Measurements from ENCODE around the gene AQP11.
"Not testable (repeated sequence)": the region's sequence is repeated elsewhere in the genome, so short reads cannot be mapped to it uniquely, and the experiment has no call there.

AQP11 gene

DNA sequence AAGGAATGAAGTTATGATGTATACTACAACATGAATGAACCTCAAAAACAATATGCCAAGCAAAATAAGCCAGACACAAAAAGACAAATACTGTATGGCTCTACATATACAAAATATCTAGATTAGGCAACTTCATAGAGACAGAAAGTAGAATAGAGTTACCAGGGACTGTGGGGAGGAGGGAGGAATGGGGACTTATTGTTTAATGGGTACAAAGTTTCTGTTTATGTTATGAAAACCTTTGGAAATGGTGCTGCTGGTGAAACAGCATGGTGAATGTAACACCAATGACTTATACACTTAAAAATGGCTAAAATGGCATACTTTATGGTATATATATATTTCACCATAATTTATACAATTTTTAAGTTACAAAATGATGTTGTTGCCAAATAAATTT, 4.1 kb downstream of the AQP11 start:
- DNase-seq (ENCODE audit: low spot score) = no peak

DNA sequence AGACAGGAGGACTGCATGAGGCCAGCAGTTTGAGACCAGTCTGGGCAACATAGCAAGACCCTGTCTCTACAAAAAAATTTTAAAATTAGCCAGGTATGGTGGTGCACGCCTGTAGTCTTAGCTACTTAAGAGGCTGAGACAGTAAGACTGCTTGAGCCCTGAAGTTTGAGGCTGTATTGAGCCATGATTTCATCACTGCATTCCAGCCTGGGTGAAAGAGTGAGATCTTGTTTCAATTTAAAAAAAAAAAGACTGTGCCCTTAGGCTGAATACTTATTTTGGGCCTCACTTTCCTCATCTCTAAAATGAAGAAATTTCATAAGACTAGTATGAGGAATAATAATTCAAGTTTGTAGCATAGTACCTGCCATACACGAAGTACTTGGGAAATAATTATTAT, 6.9 kb downstream of the AQP11 start:
- no peak for DNase-seq (ENCODE audit: low spot score)

DNA sequence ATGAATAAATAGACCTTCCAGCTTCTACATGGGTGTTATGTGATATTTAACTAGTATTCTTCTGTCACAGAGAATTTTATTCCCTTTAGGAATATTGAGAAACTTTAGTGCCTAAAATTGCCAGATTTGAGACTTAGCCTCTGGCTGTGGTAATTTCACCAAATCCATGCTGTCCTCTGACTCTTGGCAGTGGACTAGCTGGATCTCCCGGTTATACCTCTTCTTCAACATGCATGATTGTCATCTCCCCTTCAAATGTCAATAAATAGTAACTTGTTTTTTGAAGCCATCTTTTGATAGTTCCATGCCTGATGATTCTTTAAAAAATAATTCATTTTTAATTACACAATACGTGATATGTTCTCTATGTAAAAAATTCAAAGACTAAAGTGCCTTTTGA, 8.4 kb downstream of the AQP11 start:
- DNase-seq (ENCODE audit: low spot score) = no peak

DNA sequence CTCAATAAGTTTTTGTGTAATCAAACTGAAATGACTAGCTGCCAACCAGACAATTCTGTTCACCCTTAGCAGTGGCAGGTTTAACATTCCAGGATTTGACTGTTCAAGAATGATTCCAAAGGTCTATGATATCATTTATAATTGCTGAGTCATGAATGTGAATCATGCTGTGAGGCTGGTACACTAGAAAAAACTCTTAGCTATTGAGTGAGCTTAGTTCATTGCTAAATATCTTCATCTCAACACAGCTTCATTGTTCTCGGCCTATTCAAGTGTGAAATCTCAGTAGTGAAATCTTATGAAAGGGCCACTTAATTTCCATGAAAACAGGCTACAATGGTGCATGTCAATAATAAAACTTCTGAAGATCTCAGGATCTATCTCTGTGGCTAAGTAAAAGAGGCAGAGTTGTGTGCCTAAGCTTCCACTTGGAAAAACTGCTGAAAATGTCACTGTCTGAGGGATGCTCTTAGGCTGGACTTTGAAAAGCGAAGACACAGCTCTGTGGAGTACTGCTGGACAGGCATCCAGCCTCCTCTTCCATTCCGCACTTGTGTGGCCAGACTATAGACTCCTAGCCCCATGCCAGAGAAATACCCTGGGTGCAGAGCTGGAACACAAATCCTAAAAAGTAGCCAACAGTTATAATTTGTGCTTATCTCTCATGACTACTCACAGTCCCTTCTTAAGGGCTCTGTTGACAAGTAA, 12.8 kb downstream of the AQP11 start:
- peak; percentile 57 for DNase-seq (ENCODE audit: low spot score)

DNA sequence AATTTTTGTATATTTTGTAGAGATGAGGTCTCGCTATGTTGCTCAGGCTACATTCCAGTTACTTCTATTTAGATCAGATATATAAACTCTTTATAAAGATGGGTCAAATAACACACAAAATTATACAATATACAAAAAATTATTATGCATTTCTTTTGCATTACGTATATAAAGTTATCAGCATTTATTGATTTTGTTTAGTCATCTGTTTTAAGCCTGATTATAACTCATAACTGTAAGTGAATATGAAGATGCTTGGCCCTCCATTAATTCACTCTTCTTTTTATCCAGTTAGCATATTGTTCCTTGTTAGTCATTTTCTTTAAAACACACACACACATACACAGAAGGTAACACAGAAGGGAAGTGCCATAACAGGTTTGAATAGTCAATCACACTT, 14.5 kb downstream of the AQP11 start:
- DNase-seq (ENCODE audit: low spot score) = no peak

DNA sequence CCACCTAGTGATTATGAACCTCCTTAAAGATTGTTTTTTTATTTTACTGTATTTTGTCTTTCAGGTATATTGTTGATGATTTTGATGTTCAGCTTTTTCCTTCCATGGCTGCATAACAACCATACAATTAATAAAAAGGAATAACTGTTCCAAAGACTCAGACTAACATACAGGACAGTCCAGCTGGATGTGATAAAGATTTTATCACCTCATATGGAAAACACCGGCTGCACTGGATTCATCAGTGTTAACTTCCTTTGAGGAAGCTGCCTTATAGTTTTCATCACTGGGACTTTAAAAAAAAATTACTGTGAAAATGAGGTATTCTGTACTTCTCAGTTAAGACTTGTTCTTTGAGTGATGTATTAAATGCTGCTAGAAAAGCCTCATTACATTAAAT, 19.5 kb downstream of the AQP11 start:
- DNase-seq (ENCODE audit: low spot score) = no peak

DNA sequence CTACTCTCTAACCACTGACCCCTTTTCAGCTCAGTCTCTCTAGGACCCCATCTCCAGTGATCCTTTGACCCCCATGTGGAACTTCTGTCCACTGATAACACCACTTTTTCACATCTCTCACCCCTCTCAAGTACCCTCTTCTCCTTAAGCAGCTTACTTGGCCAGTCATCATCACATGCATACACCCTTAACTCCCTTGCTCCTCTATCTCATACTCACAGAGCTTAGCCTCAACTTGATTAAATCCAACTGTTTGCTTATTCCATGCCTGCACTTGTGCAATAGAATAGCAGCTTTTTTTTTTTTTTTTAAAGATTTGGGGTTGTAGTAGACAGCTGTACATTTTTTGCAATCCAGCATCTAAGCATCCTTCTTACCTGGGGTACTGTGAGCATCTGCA, 22.2 kb downstream of the AQP11 start:
- DNase-seq (ENCODE audit: low spot score) = no peak

DNA sequence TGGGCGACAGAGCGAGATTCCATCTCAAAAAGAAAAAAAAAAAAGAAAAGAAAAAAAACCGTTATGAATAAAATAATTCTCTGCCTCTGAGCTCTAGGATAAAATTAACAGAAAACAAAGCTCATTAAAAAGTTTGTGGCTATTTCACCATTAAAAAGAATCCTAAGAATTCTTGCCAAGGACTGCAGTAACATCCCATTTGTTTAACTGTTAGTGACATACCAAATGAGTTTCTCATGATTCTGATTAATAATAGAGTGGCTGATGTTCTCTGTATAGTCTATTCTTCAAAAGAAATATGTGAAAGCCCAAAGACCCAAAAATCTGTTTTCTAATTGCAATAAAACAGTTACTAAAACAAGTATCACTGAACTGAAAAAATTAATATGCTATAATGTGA, 28.1 kb downstream of the AQP11 start:
- DNase-seq (ENCODE audit: low spot score) = no peak

DNA sequence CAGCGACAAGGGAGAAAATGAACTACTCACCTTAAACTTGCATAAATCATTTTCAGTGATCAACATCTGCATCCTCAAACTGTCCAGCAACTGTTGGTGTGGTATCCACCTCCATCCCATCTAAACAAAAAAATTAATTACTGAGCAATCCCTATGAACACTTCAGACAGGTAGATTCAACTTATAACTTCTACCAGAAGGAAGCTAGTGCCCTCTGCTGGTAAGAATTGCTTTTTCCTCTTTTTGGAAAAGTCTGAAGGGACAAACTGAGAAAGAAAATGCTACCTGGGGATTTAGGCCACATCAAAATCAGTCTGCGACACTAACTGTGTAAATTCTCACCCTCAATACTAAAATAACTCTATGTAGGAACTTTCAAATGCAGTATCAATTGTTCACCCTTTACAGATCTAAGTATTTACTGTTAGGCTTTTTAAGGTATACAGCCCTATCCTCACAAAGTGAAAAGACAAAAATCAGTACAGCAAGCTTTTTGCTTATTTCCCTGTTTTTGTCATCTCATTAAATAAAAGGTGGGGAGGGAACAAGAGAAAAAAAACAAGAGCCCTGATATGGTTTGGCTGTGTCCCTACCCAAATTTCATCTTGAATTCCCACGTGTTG, 29.9 kb downstream of the AQP11 start:
- DNase-seq (ENCODE audit: low spot score) = no peak

DNA sequence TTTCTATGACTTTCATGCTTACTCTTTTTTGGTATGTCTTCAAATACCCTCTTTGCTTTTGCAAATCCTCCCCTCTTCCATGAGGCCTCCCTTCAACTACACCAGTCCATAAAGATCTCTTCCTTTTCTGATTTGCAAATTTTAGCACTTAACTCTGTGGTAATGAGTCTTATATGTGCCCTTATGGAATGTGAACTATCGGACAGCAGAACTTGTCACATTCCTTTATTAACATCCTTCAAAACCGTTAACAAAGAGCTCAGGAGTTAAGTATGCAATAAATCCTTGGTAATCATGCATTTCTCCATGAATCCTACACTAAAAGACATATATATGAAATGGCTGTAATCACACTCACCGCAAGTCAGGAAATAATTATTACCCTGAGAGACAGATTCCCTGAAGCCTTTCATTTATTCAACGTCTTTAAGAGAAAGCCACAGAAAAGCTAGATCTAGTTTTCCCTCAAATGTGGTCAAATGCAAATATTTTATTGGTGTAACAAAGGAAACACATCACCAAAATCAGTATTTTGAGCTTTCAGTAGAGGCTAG, 40.5 kb downstream of the AQP11 start:
- no peak for DNase-seq (ENCODE audit: low spot score)

DNA sequence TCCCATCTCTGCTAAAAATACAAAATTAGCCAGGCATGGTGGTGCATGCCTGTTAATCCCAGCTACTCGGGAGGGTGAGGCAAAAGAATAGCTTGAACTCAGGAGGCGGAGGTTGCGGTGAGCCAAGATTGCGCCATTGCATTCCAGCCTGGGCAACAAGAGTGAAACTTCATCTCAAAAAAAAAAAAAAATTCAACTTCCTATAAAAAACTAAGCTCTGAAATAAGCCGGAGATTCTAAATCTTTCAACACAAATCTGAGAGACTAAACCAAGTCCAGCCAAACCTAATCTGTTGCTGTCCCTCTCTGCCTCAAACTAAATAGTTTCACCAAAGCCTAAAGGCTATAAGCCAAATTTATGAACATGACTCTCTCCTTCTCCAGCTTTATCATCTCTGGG, 44.2 kb downstream of the AQP11 start:
- not testable (repeated sequence) for DNase-seq (ENCODE audit: low spot score)

DNA sequence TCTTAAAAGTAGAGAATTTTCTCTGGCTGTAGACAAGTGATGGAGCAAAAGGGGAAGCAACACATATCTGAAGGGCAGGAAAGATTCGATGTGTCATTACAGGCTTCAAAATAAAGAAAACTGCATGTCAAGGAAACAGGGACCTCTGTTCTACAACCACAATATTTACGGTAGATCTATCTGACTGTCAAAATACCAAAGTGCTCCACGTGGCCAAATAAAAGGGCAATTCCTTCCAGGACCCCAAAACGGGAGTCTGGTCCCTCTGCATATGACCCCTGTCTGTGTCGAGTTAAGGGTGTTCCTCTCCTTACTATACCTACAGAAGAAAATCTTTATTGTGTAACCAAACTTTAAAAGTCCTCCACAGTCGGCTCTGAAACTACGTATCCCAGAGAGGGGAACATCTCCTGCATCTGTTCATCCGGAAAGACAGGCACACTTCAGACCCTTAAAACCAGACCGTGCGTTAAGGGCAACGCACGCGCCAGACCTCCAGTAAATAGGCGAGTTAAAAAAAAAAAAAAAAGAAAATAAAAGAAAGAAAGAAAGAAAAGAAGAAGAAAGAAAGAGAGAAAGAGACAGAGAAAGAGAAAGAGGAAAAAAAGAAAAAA, 47.1 kb downstream of the AQP11 start:
- DNase-seq (ENCODE audit: low spot score) = no peak

DNA sequence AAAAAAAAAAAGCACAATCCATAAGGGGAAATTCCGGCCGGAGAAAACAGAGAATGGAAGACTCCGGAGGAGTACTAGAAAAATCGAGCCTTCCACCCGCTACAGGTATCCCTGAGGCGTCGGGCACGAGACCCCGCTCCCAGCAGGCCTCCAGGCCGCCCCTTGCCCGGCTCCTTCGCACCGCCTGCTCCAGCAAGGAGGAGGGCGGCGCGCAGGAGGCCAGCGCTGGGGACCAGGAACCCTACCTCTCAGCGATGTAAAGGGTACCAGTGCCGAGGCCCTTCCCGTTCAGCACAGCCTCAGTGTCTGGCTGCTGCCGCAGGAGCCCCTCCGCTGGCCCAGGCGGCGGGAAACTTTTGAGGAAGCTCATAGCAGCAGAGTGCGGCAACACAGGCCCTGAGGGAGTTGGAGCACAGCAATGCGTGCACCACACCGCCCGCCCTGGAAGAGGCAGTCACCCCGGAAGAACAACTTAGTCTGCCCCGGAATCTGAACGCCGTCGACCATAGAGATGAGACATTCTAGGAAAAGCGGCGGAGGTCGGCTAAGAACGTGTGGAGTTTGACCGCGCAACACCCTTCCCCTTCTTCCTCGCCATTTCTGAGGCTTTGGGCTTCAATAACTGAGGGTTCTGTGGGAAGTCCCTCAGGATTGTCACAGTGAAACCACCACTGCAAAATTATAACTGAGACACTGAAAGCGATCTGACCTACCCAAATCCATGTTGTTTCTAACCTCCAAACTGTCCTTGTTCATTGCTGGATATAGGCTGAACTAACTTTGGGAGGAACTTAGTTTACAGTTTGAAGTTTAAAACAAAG, 47.8 kb downstream of the AQP11 start, which contains the start of gene CLNS1A:
Gene CLNS1A (minus strand): TSS at position 450 of the 821 bp plus-strand sequence. CDS start 80 bp downstream, at position 370.
- peak; percentile 81 for DNase-seq (ENCODE audit: low spot score)

DNA sequence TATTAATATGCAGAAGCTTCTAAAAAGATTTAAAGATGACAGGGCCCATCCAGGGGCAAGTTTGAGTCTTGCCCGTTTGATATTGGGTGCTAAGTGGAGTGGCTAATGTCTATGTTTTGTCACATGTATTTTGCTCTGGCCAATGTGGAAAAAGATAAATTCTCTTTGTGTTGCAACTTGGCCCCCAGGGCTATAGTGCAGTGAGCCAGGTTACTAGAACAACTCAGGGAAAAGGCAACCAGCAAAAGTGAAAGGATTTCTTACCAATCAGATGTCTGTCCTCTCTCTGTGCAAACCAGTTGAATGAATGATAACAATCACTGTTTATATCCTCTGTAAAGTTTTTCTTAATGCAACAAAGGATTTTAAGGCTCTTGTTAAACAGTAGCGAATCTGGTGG, 52.5 kb downstream of the AQP11 start:
- no peak for DNase-seq (ENCODE audit: low spot score)

DNA sequence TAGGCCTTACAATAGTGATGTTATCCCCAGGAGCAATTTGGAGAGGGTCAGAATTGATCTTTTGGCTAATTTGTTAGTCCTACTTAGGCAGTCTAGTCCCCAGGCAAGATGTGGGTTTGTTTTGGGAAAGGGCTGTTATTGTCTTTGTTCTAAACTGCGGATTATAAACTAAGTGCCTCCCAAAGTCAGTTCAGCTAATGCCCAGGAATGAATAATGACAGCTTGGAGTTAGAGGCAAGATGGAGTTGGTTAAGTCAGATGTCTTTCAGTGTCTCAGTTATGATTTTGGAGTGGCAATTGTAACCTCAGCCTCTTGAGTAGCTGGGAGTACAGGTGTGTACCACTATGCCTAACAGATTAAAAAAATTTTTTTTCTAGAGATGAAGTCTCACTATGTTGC, 55.1 kb downstream of the AQP11 start:
- DNase-seq (ENCODE audit: low spot score) = no peak

DNA sequence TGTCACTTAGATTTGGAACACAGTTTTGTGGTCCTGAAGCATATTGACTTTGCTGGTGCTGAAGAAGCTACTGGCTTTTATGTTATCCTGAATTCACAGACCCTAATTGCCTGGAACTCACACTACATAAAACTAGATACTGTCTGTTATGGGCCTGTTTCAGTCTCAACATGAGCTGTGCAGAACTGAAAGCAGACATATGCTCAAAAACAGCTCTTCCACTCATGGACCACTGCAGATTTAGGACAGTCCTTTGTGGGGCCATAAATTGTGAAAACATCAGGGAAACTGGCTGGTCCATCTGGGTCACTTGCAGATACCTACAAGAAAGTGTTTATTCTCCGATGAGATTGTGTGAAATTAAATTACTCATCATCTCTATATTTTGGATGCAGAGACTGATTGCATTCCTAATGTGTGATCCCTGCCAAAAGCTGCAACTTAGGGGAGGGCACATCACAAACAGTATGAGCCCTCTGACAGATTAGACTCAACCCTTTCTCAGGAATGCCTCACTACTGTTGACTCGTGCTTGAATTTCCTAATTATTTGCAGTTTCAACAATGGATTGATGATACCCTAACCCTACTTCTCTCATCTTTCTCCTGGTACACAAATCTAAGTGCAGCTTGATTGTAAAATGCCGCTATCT, 58.0 kb downstream of the AQP11 start:
- DNase-seq (ENCODE audit: low spot score) = no peak

DNA sequence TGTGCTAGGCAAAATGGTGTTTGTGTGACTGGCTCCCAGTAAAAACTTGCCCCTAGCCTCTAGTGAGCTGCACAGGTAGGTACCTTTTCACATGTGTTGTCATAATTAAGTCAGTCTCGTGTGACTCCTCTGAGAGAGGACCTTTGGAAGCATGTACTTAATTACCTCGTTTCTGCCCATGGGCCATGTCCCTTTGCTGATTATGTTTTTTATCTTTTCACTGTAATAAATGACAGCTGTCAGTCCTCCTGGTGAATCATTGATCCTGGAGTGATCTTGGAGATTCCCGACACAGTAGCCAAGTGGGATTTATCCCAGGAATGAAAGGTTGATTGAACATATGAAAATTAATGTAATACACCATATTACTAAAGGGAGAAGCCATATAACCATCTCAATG, 60.4 kb downstream of the AQP11 start:
- DNase-seq (ENCODE audit: low spot score) = no peak

DNA sequence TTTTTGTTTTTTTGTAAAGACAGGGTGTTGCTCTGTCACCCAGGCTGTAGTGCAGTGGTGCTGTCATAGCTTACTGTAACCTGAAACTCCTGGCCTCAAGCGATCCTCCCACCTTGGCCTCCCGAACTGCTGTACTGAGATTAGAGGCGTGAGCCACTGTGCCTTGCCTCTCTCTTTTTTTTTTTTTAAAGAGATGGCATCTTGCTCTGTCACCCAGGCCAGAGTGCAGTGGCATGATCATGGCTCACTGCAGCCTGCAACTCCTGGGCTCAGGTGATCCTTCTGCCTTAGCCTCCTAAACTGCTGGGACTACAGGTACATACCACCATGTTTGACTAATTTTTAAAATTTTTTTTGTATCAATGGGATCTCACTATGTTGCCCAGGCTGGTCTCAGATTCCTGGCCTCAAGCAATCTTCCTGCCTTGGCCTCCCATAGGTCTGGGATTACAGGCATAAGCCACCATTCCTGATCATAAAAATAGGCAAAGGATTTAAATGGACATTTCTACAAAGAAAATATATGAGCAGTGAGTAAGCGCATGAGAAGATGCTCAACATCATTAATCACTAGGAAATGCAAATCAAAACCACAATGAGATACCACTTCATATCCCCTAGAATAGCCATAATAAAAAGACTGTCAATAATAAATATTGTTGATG, 65.1 kb downstream of the AQP11 start:
- DNase-seq (ENCODE audit: low spot score) = no peak

DNA sequence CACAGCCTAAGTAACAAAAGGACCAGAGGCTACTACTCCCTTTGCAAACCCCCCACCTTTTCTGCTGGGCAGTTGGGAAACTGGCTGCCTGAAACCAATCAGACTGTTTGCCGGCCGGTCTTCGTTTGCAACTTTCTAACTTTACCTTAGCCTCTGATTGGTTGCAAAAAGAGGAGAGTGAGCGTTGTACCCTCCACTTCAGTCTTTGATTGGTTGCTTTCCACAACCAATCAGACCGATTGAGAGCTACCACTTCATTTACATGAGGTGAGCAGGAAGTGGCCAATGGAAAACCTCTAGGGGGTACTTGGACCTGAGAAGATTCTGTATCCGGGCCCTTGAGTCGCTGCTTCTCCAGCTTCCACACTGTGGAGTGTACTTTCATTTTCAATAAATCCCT, 66.6 kb downstream of the AQP11 start:
- DNase-seq (ENCODE audit: low spot score) = no peak

DNA sequence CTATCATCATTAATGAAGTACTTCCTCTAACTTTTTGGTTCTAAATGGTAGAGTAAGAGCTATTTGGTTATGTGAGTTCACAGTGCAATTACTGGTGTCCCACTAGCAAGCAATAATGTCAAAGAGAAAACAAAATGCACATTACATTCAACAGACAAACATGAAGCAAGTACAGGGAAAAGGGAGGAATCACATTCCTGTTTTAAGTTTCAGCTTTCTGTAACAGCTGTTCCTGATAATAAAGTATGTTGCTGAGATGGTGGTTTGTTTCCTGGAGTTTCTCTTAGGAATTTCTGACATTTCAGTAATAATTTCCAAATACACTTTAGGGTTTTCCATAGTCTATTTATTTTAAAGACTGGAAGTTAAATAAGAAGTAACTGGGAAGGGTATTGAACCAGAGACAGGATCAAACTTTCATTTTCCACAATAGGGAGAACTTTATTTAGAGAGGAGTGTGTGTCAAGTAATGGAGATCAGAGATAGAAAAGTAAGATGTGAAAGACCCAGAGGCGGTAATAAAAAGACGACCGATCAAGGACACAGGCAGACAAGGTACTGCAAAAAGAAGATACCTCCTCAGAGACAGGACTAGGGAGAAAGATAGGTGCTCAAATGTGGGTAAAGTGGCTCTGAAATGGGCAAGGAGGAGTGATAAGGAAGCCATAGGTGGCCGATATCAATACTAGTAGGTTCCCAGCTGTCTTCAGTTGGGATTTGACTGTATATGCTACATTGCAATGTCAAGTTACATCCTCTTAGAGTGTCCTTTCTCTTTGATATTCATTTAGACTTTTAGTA, 68.7 kb downstream of the AQP11 start:
- no peak for DNase-seq (ENCODE audit: low spot score)

All from AG08396 (cell line).